ENCODE data around the gene GALNT18. TPM values are rescaled to one million over a fixed set of nuclear protein-coding genes. Genes with fewer than 3 reads are reported as not detected.

Gene GALNT18
- polyA plus RNA-seq, 1 donor (not counting 4 experiments of a cell fraction or from before 2014, with no cell fraction given): 27.2 TPM

- H3K4me1 ChIP-seq (ENCODE audit: control insufficient read depth, extremely low read depth, insufficient read depth, low read length): peaks cover 3% of the 10 kb centered on the region
- no peaks in the 10 kb centered on the region for H3K27me3 ChIP-seq (ENCODE audit: control insufficient read depth, extremely low read depth, insufficient read depth, low read length)
- no peaks in the 10 kb centered on the region for H3K9me1 ChIP-seq (ENCODE audit: control insufficient read depth, extremely low read depth, insufficient read depth, low read length)
- DNase-seq (ENCODE audit: low read depth, low spot score): no peak
- H3K4me3 ChIP-seq (ENCODE audit: control insufficient read depth in 2 of 3, extremely low read depth in 1 of 3, insufficient read depth in 2 of 3, low read depth in 1 of 3, low read length in 3 of 3): no peak overlapping the region
- H3K4me2 ChIP-seq (ENCODE audit: control insufficient read depth, extremely low read depth, insufficient read depth, low read depth, low read length): no peak overlapping the region
- H3K27ac ChIP-seq (ENCODE audit: control insufficient read depth, insufficient read depth, low read length): no peak overlapping the region
- FAIRE-seq: no peak
- no peaks in the 10 kb centered on the region for H4K20me1 ChIP-seq (ENCODE audit: control insufficient read depth, extremely low read depth, insufficient read depth, low read length)
- H3K36me3 ChIP-seq (ENCODE audit: control insufficient read depth in 2 of 2, extremely low read depth in 1 of 2, insufficient read depth in 2 of 2, low read length in 2 of 2): no peaks in the 10 kb centered on the region
- dilution Hi-C loops (cut with MboI; ENCODE audit: extremely low pct_ligation_motif_present, low sequenced_read_pairs): no loop called here
- H2AFZ ChIP-seq (ENCODE audit: control insufficient read depth, low read length): no peak overlapping the region
- TF ChIP-seq EZH2 (IDR thresholded peaks at IDR 0.05; ENCODE audit: low read length) (no peak), CTCF (optimal IDR thresholded peaks at IDR 0.05 in 1 of 3, IDR thresholded peaks at IDR 0.05 in 1 of 3, conservative IDR thresholded peaks at IDR 0.05 in 1 of 3; ENCODE audit: extremely low read depth in 1 of 3, insufficient read depth in 2 of 3, low read length in 3 of 3) (no peak)
- no peak overlapping the region for H3K9ac ChIP-seq (ENCODE audit: control insufficient read depth, extremely low read depth, insufficient read depth, low read length)
- no peaks in the 10 kb centered on the region for H3K79me2 ChIP-seq (ENCODE audit: control insufficient read depth, insufficient read depth, low read length)
- no peaks in the 10 kb centered on the region for H3K9me3 ChIP-seq (ENCODE audit: control insufficient read depth, low read depth, low read length)
Measured at GRCh38 chr11:11261629-11262028, 360.2 kb downstream of the GALNT18 start.

- no peaks in the 10 kb centered on the region for H3K27me3 ChIP-seq (ENCODE audit: control insufficient read depth, extremely low read depth, insufficient read depth, low read length)
- no peaks in the 10 kb centered on the region for H3K4me1 ChIP-seq (ENCODE audit: control insufficient read depth, extremely low read depth, insufficient read depth, low read length)
- H3K79me2 ChIP-seq (ENCODE audit: control insufficient read depth, insufficient read depth, low read length): no peaks in the 10 kb centered on the region
- H3K4me2 ChIP-seq (ENCODE audit: control insufficient read depth, extremely low read depth, insufficient read depth, low read depth, low read length): no peak overlapping the region
- no peaks in the 10 kb centered on the region for H3K36me3 ChIP-seq (ENCODE audit: control insufficient read depth in 2 of 2, extremely low read depth in 1 of 2, insufficient read depth in 2 of 2, low read length in 2 of 2)
- no peak for TF ChIP-seq EZH2 (IDR thresholded peaks at IDR 0.05; ENCODE audit: low read length)
- no peak overlapping the region for H3K9ac ChIP-seq (ENCODE audit: control insufficient read depth, extremely low read depth, insufficient read depth, low read length)
- H3K4me3 ChIP-seq (ENCODE audit: control insufficient read depth in 2 of 3, extremely low read depth in 1 of 3, insufficient read depth in 2 of 3, low read depth in 1 of 3, low read length in 3 of 3): no peak overlapping the region
- dilution Hi-C loops (cut with MboI; ENCODE audit: extremely low pct_ligation_motif_present, low sequenced_read_pairs): no loop called here
- no peak overlapping the region for H2AFZ ChIP-seq (ENCODE audit: control insufficient read depth, low read length)
- no peaks in the 10 kb centered on the region for H3K9me3 ChIP-seq (ENCODE audit: control insufficient read depth, low read depth, low read length)
- no peak for DNase-seq (ENCODE audit: low read depth, low spot score)
- no peak for FAIRE-seq
- no peaks in the 10 kb centered on the region for H4K20me1 ChIP-seq (ENCODE audit: control insufficient read depth, extremely low read depth, insufficient read depth, low read length)
- H3K9me1 ChIP-seq (ENCODE audit: control insufficient read depth, extremely low read depth, insufficient read depth, low read length): no peaks in the 10 kb centered on the region
- no peak overlapping the region for H3K27ac ChIP-seq (ENCODE audit: control insufficient read depth, insufficient read depth, low read length)
Measured at GRCh38 chr11:11260903-11261302, 360.9 kb downstream of the GALNT18 start.

GRCh38 chr11:11253995-11254394 lies 367.8 kb downstream of the GALNT18 start:
- dilution Hi-C loops (cut with MboI; ENCODE audit: extremely low pct_ligation_motif_present, low sequenced_read_pairs): no loop called here
- no peaks in the 10 kb centered on the region for H3K36me3 ChIP-seq (ENCODE audit: control insufficient read depth in 2 of 2, extremely low read depth in 1 of 2, insufficient read depth in 2 of 2, low read length in 2 of 2)
- DNase-seq (ENCODE audit: low read depth, low spot score) (no peak), FAIRE-seq (no peak)
- H3K4me1 ChIP-seq (ENCODE audit: control insufficient read depth, extremely low read depth, insufficient read depth, low read length): no peaks in the 10 kb centered on the region
- no peaks in the 10 kb centered on the region for H3K9me3 ChIP-seq (ENCODE audit: control insufficient read depth, low read depth, low read length)
- no peaks in the 10 kb centered on the region for H3K9me1 ChIP-seq (ENCODE audit: control insufficient read depth, extremely low read depth, insufficient read depth, low read length)
- H3K79me2 ChIP-seq (ENCODE audit: control insufficient read depth, insufficient read depth, low read length): no peaks in the 10 kb centered on the region
- no peak overlapping the region for H3K4me2 ChIP-seq (ENCODE audit: control insufficient read depth, extremely low read depth, insufficient read depth, low read depth, low read length)
- no peak overlapping the region for H3K4me3 ChIP-seq (ENCODE audit: control insufficient read depth in 2 of 3, extremely low read depth in 1 of 3, insufficient read depth in 2 of 3, low read depth in 1 of 3, low read length in 3 of 3)
- TF ChIP-seq CTCF (optimal IDR thresholded peaks at IDR 0.05 in 1 of 3, IDR thresholded peaks at IDR 0.05 in 1 of 3, conservative IDR thresholded peaks at IDR 0.05 in 1 of 3; ENCODE audit: extremely low read depth in 1 of 3, insufficient read depth in 2 of 3, low read length in 3 of 3) (no peak), EZH2 (IDR thresholded peaks at IDR 0.05; ENCODE audit: low read length) (no peak)
- no peaks in the 10 kb centered on the region for H4K20me1 ChIP-seq (ENCODE audit: control insufficient read depth, extremely low read depth, insufficient read depth, low read length)
- peaks cover 14% of the 10 kb centered on the region for H3K27me3 ChIP-seq (ENCODE audit: control insufficient read depth, extremely low read depth, insufficient read depth, low read length)
- no peak overlapping the region for H2AFZ ChIP-seq (ENCODE audit: control insufficient read depth, low read length)
- no peak overlapping the region for H3K27ac ChIP-seq (ENCODE audit: control insufficient read depth, insufficient read depth, low read length)
- no peak overlapping the region for H3K9ac ChIP-seq (ENCODE audit: control insufficient read depth, extremely low read depth, insufficient read depth, low read length)

Measured in keratinocyte (primary cell).